Smooth muscle cell (in vitro differentiated cells): Measurements from ENCODE around the gene ALDH2. TPM values are rescaled to one million over a fixed set of nuclear protein-coding genes. Genes with fewer than 3 reads are reported as not detected.
"Not testable (repeated sequence)": the region's sequence is repeated elsewhere in the genome, so short reads cannot be mapped to it uniquely, and the experiment has no call there.

ENCODE experiments used
- DNase-seq: peaks from one replicate; lab custom pipeline; 2025; ENCODE audit not compliant: unreplicated experiment; lab: John Stamatoyannopoulos, UW
- H2AFZ ChIP-seq: fragments of 200-600 bp; sonication (generic); 2 replicates; pipeline ENCODE4 v1.6.0; 2016; ENCODE audit warnings: antibody characterized with exemption, low read depth, mild to moderate bottlenecking
- H3F3A ChIP-seq: fragments of 200-600 bp; sonication (generic); 2 replicates; pipeline ENCODE4 v1.6.0; 2017; ENCODE audit warnings: antibody characterized with exemption, low read depth
- H3K27ac ChIP-seq: fragments of 200-600 bp; sonication (generic); 2 replicates; pipeline ENCODE4 v1.5.1; 2016; ENCODE audit warnings: low read depth, mild to moderate bottlenecking
- H3K27me3 ChIP-seq: fragments of 200-600 bp; sonication (generic); 2 replicates; pipeline ENCODE4 v1.6.1; 2016; ENCODE audit warnings: low read depth, mild to moderate bottlenecking
- H3K36me3 ChIP-seq: fragments of 200-600 bp; sonication (generic); 2 replicates; pipeline ENCODE4 v1.5.1; 2016; ENCODE audit warnings: low read depth
- H3K4me1 ChIP-seq: fragments of 200-600 bp; sonication (generic); 2 replicates; pipeline ENCODE4 v1.5.1; 2016; ENCODE audit warnings: low read depth
- H3K4me2 ChIP-seq: fragments of 200-600 bp; sonication (generic); 2 replicates; pipeline ENCODE4 v1.6.0; 2016; ENCODE audit warnings: mild to moderate bottlenecking
- H3K4me3 ChIP-seq: fragments of 200-600 bp; sonication (generic); 2 replicates; pipeline ENCODE4 v1.5.1; 2016; ENCODE audit warnings: mild to moderate bottlenecking
- H3K79me2 ChIP-seq: fragments of 200-600 bp; sonication (generic); 2 replicates; pipeline ENCODE4 v1.6.0; 2016; ENCODE audit warnings: low read depth, mild to moderate bottlenecking
- H3K9ac ChIP-seq: fragments of 200-600 bp; sonication (generic); 2 replicates; pipeline ENCODE4 v1.6.0; 2016; ENCODE audit warnings: low read depth
- H3K9me3 ChIP-seq: fragments of 200-600 bp; sonication (generic); replicated peaks from 2 replicates; pipeline ENCODE4 v1.5.1; 2016; ENCODE audit warnings: low read depth
- H4K20me1 ChIP-seq: fragments of 200-600 bp; sonication (generic); 2 replicates; pipeline ENCODE4 v1.6.0; 2016; ENCODE audit warnings: low read depth
- CTCF ChIP-seq: fragments of 200-600 bp; sonication (generic); IDR thresholded peaks from 2 replicates; pipeline ENCODE4 v1.5.1; 2017; ENCODE audit warnings: borderline replicate concordance, mild to moderate bottlenecking, antibody characterized with exemption; ENCODE audit not compliant: insufficient read depth, poor library complexity, severe bottlenecking
- WGBS: methylation state at CpG from one replicate; pipeline ENCODE4 v1.1.7; 2016; ENCODE audit warnings: low lambda C conversion rate; 5-methylcytosine and 5-hydroxymethylcytosine counted together
- polyA plus RNA-seq: library from polyadenylated mRNA; unstranded; fragments of >200 nt; fragmentation: Nextera tagmentation; extraction: Ambion mirVana; gene quantifications from 2 replicates; pipeline ENCODE4 v1.2.1, GENCODE V29; 2016
- total RNA-seq: library from RNA; depleted of rRNA; stranded (reverse); fragments of >200 nt; gene quantifications from 2 replicates; pipeline ENCODE4 v1.2.3, GENCODE V29; 2014

ALDH2 gene
- total and polyA plus RNA-seq, 2 experiments from 2014 or later = 17.0 to 54.6 TPM

- Histone ChIP-seq H3K36me3 (peaks cover 5% of the 10 kb centered on the region), H2AFZ (no peak overlapping the region), H3K27ac (no peak overlapping the region), H3K4me2 (no peak overlapping the region), H3K27me3 (no peaks in the 10 kb centered on the region), H3K9ac (no peak overlapping the region), H3K79me2 (no peaks in the 10 kb centered on the region), H3F3A (no peaks in the 10 kb centered on the region), H4K20me1 (no peaks in the 10 kb centered on the region), H3K4me1 (no peaks in the 10 kb centered on the region), H3K4me3 (no peak overlapping the region), H3K9me3 (no peaks in the 10 kb centered on the region)
- DNase-seq = peak; percentile 16
- WGBS = 30% methylated on average over 13 of the region's 13 CpGs
- peak; percentile 66 for TF ChIP-seq CTCF
These were observed 46.4 kb downstream of the ALDH2 start for GRCh38 chr12:111812881-111813741.

GRCh38 chr12:111816065-111816615 lies 49.4 kb downstream of the ALDH2 start:
- H3K4me2 ChIP-seq = no peak overlapping the region
- no peaks in the 10 kb centered on the region for H3K9me3 ChIP-seq
- H4K20me1 ChIP-seq = no peaks in the 10 kb centered on the region
- H3K27ac ChIP-seq = no peak overlapping the region
- H3K79me2 ChIP-seq = no peaks in the 10 kb centered on the region
- DNase-seq = no peak
- no peak overlapping the region for H2AFZ ChIP-seq
- no peaks in the 10 kb centered on the region for H3K27me3 ChIP-seq
- H3K4me1 ChIP-seq = no peaks in the 10 kb centered on the region
- H3F3A ChIP-seq = no peaks in the 10 kb centered on the region
- H3K4me3 ChIP-seq = no peak overlapping the region
- H3K36me3 ChIP-seq = no peaks in the 10 kb centered on the region
- no peak overlapping the region for H3K9ac ChIP-seq
- 82% methylated on average over 6 of the region's 6 CpGs for WGBS
- TF ChIP-seq CTCF = no peak

GRCh38 chr12:111816898-111817297 lies 50.2 kb downstream of the ALDH2 start:
- not testable (repeated sequence) for H3K9me3 ChIP-seq, H3K4me2 ChIP-seq, H3K36me3 ChIP-seq, H3F3A ChIP-seq, H3K27ac ChIP-seq, H3K27me3 ChIP-seq, H3K4me3 ChIP-seq, H2AFZ ChIP-seq, H3K79me2 ChIP-seq, H3K9ac ChIP-seq, DNase-seq, H4K20me1 ChIP-seq, H3K4me1 ChIP-seq
- 93% methylated on average over 3 of the region's 3 CpGs for WGBS

- Histone ChIP-seq H4K20me1 (no peaks in the 10 kb centered on the region), H3K4me3 (no peak overlapping the region), H3K4me2 (no peak overlapping the region), H3K9ac (no peak overlapping the region), H3F3A (no peaks in the 10 kb centered on the region), H3K4me1 (peaks cover 4% of the 10 kb centered on the region), H3K27me3 (no peaks in the 10 kb centered on the region), H2AFZ (no peak overlapping the region), H3K27ac (peak overlapping the region; percentile 90), H3K9me3 (no peaks in the 10 kb centered on the region), H3K36me3 (no peaks in the 10 kb centered on the region), H3K79me2 (no peaks in the 10 kb centered on the region)
- WGBS = 91% methylated on average over 8 of the region's 8 CpGs
- no peak for DNase-seq
- no peak for TF ChIP-seq CTCF
These were observed 51.6 kb downstream of the ALDH2 start for GRCh38 chr12:111818340-111818739.
